IMR-90 (cell line): Measurements from ENCODE around the gene GALP. TPM values are rescaled to one million over a fixed set of nuclear protein-coding genes. Genes with fewer than 3 reads are reported as not detected.

Source experiments
- ATAC-seq: fragments of 200-7000 bp; cut with Tn5 transposase; 2 replicates; pipeline ENCODE4 v1.9.1; 2020; ENCODE audit warnings: low read depth, mild to moderate bottlenecking, moderate library complexity
- BruUV-seq: library from RNA; stranded (reverse); fragments of 400-500 nt; replicated peaks from 2 replicates; lab custom pipeline; 2021; lab: Mats Ljungman, UMichigan
- CTCF ChIA-PET: fragments of 300-600 bp; formaldehyde crosslinking; extraction: SDS; loops from one replicate; lab custom pipeline; 2021; ENCODE audit warnings: antibody characterized with exemption; lab: Yijun Ruan, JAX
- POLR2A ChIA-PET: fragments of 300-600 bp; sonication (Branson Sonifier 250); formaldehyde crosslinking; loops from one replicate; lab custom pipeline; 2022; ENCODE audit warnings: antibody characterized with exemption; ENCODE audit not compliant: unreplicated experiment; lab: Charles Lee
- DNase-seq: peaks from one replicate; pipeline ENCODE4 v3.0.0; 2013
- H2AFZ ChIP-seq: replicated peaks from 2 replicates; pipeline ENCODE3; 2013; ENCODE audit warnings: low read length, mild to moderate bottlenecking; ENCODE audit not compliant: poor library complexity
- H2AK5ac ChIP-seq: 2 replicates; pipeline ENCODE4 v1.6.1; 2013; ENCODE audit warnings: low read depth, low read length, inconsistent platforms
- H2AK9ac ChIP-seq: replicated peaks from 2 replicates; pipeline ENCODE3; 2013; ENCODE audit warnings: mild to moderate bottlenecking, low read depth, low read length, moderate library complexity; ENCODE audit not compliant: poor library complexity
- H2BK120ac ChIP-seq: 2 replicates; pipeline ENCODE4 v1.6.1; 2013; ENCODE audit warnings: low read depth, low read length, inconsistent platforms
- H2BK15ac ChIP-seq: 3 replicates; pipeline ENCODE4 v1.6.1; 2013; ENCODE audit warnings: low read depth, low read length, inconsistent platforms
- H2BK20ac ChIP-seq: 2 replicates; pipeline ENCODE4 v1.6.1; 2013; ENCODE audit warnings: low read depth, mild to moderate bottlenecking, inconsistent platforms, low read length, moderate library complexity
- H2BK5ac ChIP-seq: 2 replicates; pipeline ENCODE4 v1.6.1; 2013; ENCODE audit warnings: mild to moderate bottlenecking, low read depth, low read length, inconsistent platforms; ENCODE audit not compliant: poor library complexity, severe bottlenecking
- H3K14ac ChIP-seq: replicated peaks from 2 replicates; pipeline ENCODE4 v1.6.1; 2013; ENCODE audit warnings: low read depth, low read length, inconsistent platforms
- H3K18ac ChIP-seq: 2 replicates; pipeline ENCODE4 v1.6.1; 2013; ENCODE audit warnings: low read depth, low read length, control low read depth
- H3K23ac ChIP-seq: 2 replicates; pipeline ENCODE4 v1.6.1; 2013; ENCODE audit warnings: low read depth, low read length, inconsistent platforms
- H3K27ac ChIP-seq: 2 replicates; pipeline ENCODE4 v1.5.1; 2013; ENCODE audit warnings: mild to moderate bottlenecking, control low read depth, low read length; ENCODE audit not compliant: insufficient read depth
- H3K27me3 ChIP-seq: 2 replicates; pipeline ENCODE4 v1.6.1; 2013; ENCODE audit warnings: low read length; ENCODE audit not compliant: control insufficient read depth, insufficient read depth
- H3K36me3 ChIP-seq: 2 replicates; pipeline ENCODE4 v1.6.1; 2013; ENCODE audit warnings: low read length, mixed read lengths; ENCODE audit not compliant: control insufficient read depth, insufficient read depth
- H3K4ac ChIP-seq: 2 replicates; pipeline ENCODE4 v1.6.1; 2013; ENCODE audit warnings: low read depth, low read length, inconsistent platforms
- H3K4me1 ChIP-seq: 2 replicates; pipeline ENCODE4 v1.6.1; 2013; ENCODE audit warnings: low read length, mixed read lengths; ENCODE audit not compliant: control insufficient read depth, insufficient read depth
- H3K4me2 ChIP-seq: 2 replicates; pipeline ENCODE4 v1.6.1; 2013; ENCODE audit warnings: low read depth, mild to moderate bottlenecking, control low read depth, low read length, moderate library complexity
- H3K4me3 ChIP-seq: 2 replicates; pipeline ENCODE4 v1.5.1; 2013; ENCODE audit warnings: low read depth, mild to moderate bottlenecking, control low read depth, low read length, moderate library complexity; ENCODE audit not compliant: insufficient read depth
- H3K56ac ChIP-seq: 2 replicates; pipeline ENCODE4 v1.6.1; 2013; ENCODE audit warnings: low read length, inconsistent platforms; ENCODE audit not compliant: insufficient read depth; ENCODE audit errors: extremely low read depth
- H3K79me1 ChIP-seq, 2 experiments: 2 replicates each; pipeline ENCODE4 v1.6.1; 2013; ENCODE audit warnings: low read length in 2 of 2, inconsistent platforms in 1 of 2, low read depth in 1 of 2
- H3K9ac ChIP-seq: 2 replicates; pipeline ENCODE4 v1.6.1; 2013; ENCODE audit warnings: low read depth, low read length, control low read depth
- H3K9me1 ChIP-seq: 2 replicates; pipeline ENCODE4 v1.6.1; 2013; ENCODE audit warnings: low read length, inconsistent platforms; ENCODE audit not compliant: insufficient read depth
- H3K9me3 ChIP-seq: 2 replicates; pipeline ENCODE4 v1.6.1; 2013; ENCODE audit warnings: low read length; ENCODE audit not compliant: control insufficient read depth, insufficient read depth
- H4K20me1 ChIP-seq: 2 replicates; pipeline ENCODE4 v1.6.1; 2013; ENCODE audit warnings: low read length, inconsistent platforms; ENCODE audit not compliant: insufficient read depth
- H4K5ac ChIP-seq: 2 replicates; pipeline ENCODE4 v1.6.1; 2013; ENCODE audit warnings: mild to moderate bottlenecking, low read depth, low read length, control low read depth
- H4K8ac ChIP-seq, 2 experiments: 2 replicates each; pipeline ENCODE4 v1.6.1; 2013; ENCODE audit warnings: low read depth in 2 of 2, low read length in 2 of 2, control low read depth in 1 of 2, inconsistent platforms in 1 of 2
- H4K91ac ChIP-seq: 2 replicates; pipeline ENCODE4 v1.6.1; 2013; ENCODE audit warnings: low read depth, low read length, inconsistent platforms; ENCODE audit not compliant: insufficient read depth
- BHLHE40 ChIP-seq: fragments of 150-350 bp; IDR thresholded peaks from 2 replicates; pipeline ENCODE4 v1.6.1; 2016; ENCODE audit warnings: mild to moderate bottlenecking, low read depth, low read length
- CEBPB ChIP-seq: IDR thresholded peaks from 2 replicates; pipeline ENCODE4 v1.6.1; 2012; ENCODE audit warnings: low read depth, low read length, improper control_type of control experiment
- CHD1 ChIP-seq: IDR thresholded peaks from 2 replicates; pipeline ENCODE4 v1.6.1; 2012; ENCODE audit warnings: low read depth, low read length, improper control_type of control experiment
- CTCF ChIP-seq: conservative IDR thresholded peaks from 2 replicates; pipeline ENCODE4 v1.5.1; 2012; ENCODE audit warnings: mild to moderate bottlenecking, low read depth, low read length, improper control_type of control experiment
- ELK1 ChIP-seq: fragments of 150-350 bp; IDR thresholded peaks from 2 replicates; pipeline ENCODE4 v1.6.1; 2016; ENCODE audit warnings: low read depth, mild to moderate bottlenecking, low read length, moderate library complexity, borderline replicate concordance
- FOS ChIP-seq: fragments of 150-350 bp; IDR thresholded peaks from 2 replicates; pipeline ENCODE4 v1.6.1; 2016; ENCODE audit warnings: low read depth, low read length
- MAFK ChIP-seq: IDR thresholded peaks from 2 replicates; pipeline ENCODE4 v1.6.1; 2012; ENCODE audit warnings: low read depth, low read length, improper control_type of control experiment
- MAZ ChIP-seq: IDR thresholded peaks from 2 replicates; pipeline ENCODE4 v1.6.1; 2012; ENCODE audit warnings: low read depth, mild to moderate bottlenecking, low read length, improper control_type of control experiment, moderate library complexity, borderline replicate concordance
- NFE2L2 ChIP-seq: fragments of 150-350 bp; IDR thresholded peaks from 2 replicates; pipeline ENCODE4 v1.6.1; 2016; ENCODE audit warnings: low read depth, mild to moderate bottlenecking, low read length
- POLR2A ChIP-seq: IDR thresholded peaks from 2 replicates; pipeline ENCODE4 v1.6.1; 2012; ENCODE audit warnings: mild to moderate bottlenecking, low read depth, low read length
- RAD21 ChIP-seq: IDR thresholded peaks from 2 replicates; pipeline ENCODE4 v1.6.1; 2012; ENCODE audit warnings: low read length, improper control_type of control experiment
- RCOR1 ChIP-seq: IDR thresholded peaks from 2 replicates; pipeline ENCODE4 v1.6.1; 2012; ENCODE audit warnings: mild to moderate bottlenecking, low read length, improper control_type of control experiment; ENCODE audit not compliant: insufficient replicate concordance
- RFX5 ChIP-seq: IDR thresholded peaks from 2 replicates; pipeline ENCODE4 v1.8.0; 2012; ENCODE audit warnings: low read depth, mild to moderate bottlenecking, low read length, moderate library complexity
- SMC3 ChIP-seq: fragments of 150-350 bp; IDR thresholded peaks from 2 replicates; pipeline ENCODE4 v1.6.1; 2016; ENCODE audit warnings: low read depth, mild to moderate bottlenecking, antibody characterized with exemption, low read length, moderate library complexity
- USF2 ChIP-seq: fragments of 150-350 bp; IDR thresholded peaks from 2 replicates; pipeline ENCODE4 v1.6.1; 2017; ENCODE audit warnings: mild to moderate bottlenecking, antibody characterized with exemption, low read length, low read depth
- WGBS, 2 experiments: methylation state at CpG; one replicate each; pipeline versions ENCODE4 v1.1.5 to v1.1.7; 2013; ENCODE audit warnings: missing lambda C conversion rate in 2 of 2; ENCODE audit not compliant: insufficient read length in 1 of 2; ENCODE audit errors: extremely low coverage in 2 of 2; 5-methylcytosine and 5-hydroxymethylcytosine counted together
- dilution Hi-C: fragments of 300-500 bp; cut with HindIII; formaldehyde crosslinking; loops from one replicate; pipeline ENCODE4 v1.14.3; 2018; ENCODE audit warnings: low sequenced_read_pairs; ENCODE audit not compliant: unreplicated experiment
- in situ Hi-C: fragments of 300-500 bp; cut with MboI; formaldehyde crosslinking; loops from 3 replicates; pipeline ENCODE4 v1.14.3; 2019; ENCODE audit warnings: low sequenced_read_pairs, inconsistent platforms, mixed read lengths
- intact Hi-C: fragments of 100-400 bp; cut with micrococcal nuclease; formaldehyde crosslinking; loops from 2 replicates; pipeline ENCODE4 v1.10.0; 2022
- polyA plus RNA-seq, 3 experiments: library from polyadenylated mRNA; depleted of rRNA; stranded (reverse); fragments of >200 nt; gene quantifications; 2 replicates each; pipeline ENCODE4 v1.2.3, GENCODE V29; 2012; ENCODE audit warnings: low replicate concordance in 1 of 3
- total RNA-seq: library from RNA; depleted of rRNA; stranded (reverse); fragments of >200 nt; gene quantifications from 2 replicates; pipeline ENCODE4 v1.2.3, GENCODE V29; 2012

Gene GALP
- total and polyA plus RNA-seq, 2 of the 4 experiments (the other 2 are of a cell fraction), result not detected

GRCh38 chr19:56132316-56132822, 43.4 kb upstream of the GALP start:
- Histone ChIP-seq H3K23ac (peak overlapping the region; percentile 76), H3K14ac (peak overlapping the region; percentile 26), H4K8ac (peak overlapping the region; percentile 10 to 65), H3K36me3 (no peaks in the 10 kb centered on the region), H2BK120ac (peak overlapping the region; percentile 74), H4K91ac (peak overlapping the region; percentile 59), H3K4me1 (peaks cover 11% of the 10 kb centered on the region; the same call in 1 of the 2 replicates), H3K56ac (peak overlapping the region; percentile 85; the same call in 1 of the 2 replicates), H3K4me2 (peak overlapping the region; percentile 55), H4K20me1 (no peaks in the 10 kb centered on the region), H2BK5ac (peak overlapping the region; percentile 64), H2BK15ac (peak overlapping the region; percentile 2; the same call in 1 of the 3 replicates), H3K9me1 (no peaks in the 10 kb centered on the region; the same call in 1 of the 2 replicates), H3K9ac (peak overlapping the region; percentile 18; the same call in 1 of the 2 replicates), H4K5ac (peak overlapping the region; percentile 43; the same call in 1 of the 2 replicates), H3K79me1 (no peaks in the 10 kb centered on the region), H3K27ac (peak overlapping the region; percentile 82), H3K9me3 (no peaks in the 10 kb centered on the region), H2AK9ac (peak overlapping the region; percentile 7), H2BK20ac (peak overlapping the region; percentile 71), H3K18ac (peak overlapping the region; percentile 54), H3K4ac (peak overlapping the region; percentile 72), H3K27me3 (no peaks in the 10 kb centered on the region), H2AFZ (peak overlapping the region; percentile 84), H3K4me3 (no peak overlapping the region), H2AK5ac (no peak overlapping the region)
- in situ Hi-C loops (loop anchor here (25.0 kb wide), 2 partner anchors 445 to 1670 kb away; partner anchors contain the start of genes CDC42EP5, EPN1 and LENG9), dilution Hi-C loops (no loop called here), intact Hi-C loops (no loop called here)
- WGBS, 2 experiments, result 10% methylated on average over 2 of the region's 14 CpGs; no CpG with 5 or more reads in 1 of the 2 experiments
- POLR2A ChIA-PET, result no interaction called here
- DNase-seq (peak; percentile 66), ATAC-seq (peak; percentile 94)
- BruUV-seq, result no TSS peak
- CTCF ChIA-PET, result interaction anchor here (0.6 kb wide), 1 partner anchor 121 kb away, joined by 5 read pairs; no protein-coding TSS in a partner anchor
- TF ChIP-seq MAZ (no peak), FOS (no peak), ELK1 (no peak), CHD1 (no peak), POLR2A (no peak), RFX5 (no peak), SMC3 (no peak), RCOR1 (no peak), USF2 (no peak), CEBPB (no peak), MAFK (no peak), NFE2L2 (no peak), BHLHE40 (no peak), RAD21 (no peak), CTCF (no peak)
